Epidermal melanocyte (primary cell): Measurements from ENCODE around the gene DNMBP.

Experiments
- DNase-seq: peaks from one replicate; pipeline ENCODE4 v3.0.0; 2011; ENCODE audit warnings: low spot score; ENCODE audit not compliant: insufficient read length

DNMBP gene

DNA sequence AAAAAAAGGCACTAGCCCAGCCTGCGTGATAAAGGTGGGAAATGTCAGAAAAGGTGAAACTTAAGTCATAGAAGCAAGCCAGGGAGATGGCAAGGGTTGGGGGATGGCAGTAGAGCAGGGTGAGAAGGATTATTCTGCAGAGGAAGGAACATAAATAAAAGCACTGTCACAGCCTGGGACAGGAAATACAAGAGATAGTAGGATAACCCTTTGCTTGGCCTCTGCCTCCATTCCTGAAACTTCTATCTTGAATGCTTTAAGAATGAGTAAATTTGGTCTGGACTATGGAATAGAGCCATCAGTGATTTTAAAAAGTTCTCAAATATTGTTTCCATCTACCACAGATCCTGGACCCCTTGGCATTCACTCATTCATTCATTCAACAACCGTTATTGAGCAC, 177.3 kb downstream of the DNMBP start:
- DNase-seq: no peak

- DNase-seq: no peak
Measured at GRCh38 chr10:99828464-99828863, 181.3 kb downstream of the DNMBP start.

- DNase-seq: no peak
Measured at GRCh38 chr10:99827936-99828335, 181.8 kb downstream of the DNMBP start.
